KOPT-K1 (cell line): Measurements from ENCODE around the gene OR2AG1.

Source experiments
- H3K27ac ChIP-seq: fragments of 200-600 bp; sonication (generic); 2 replicates; pipeline ENCODE4 v1.5.1; 2016; ENCODE audit warnings: antibody characterized with exemption, mild to moderate bottlenecking, low read depth, low read length; ENCODE audit not compliant: poor library complexity, severe bottlenecking
- H3K36me3 ChIP-seq: fragments of 200-600 bp; sonication (generic); 2 replicates; pipeline ENCODE4 v1.5.1; 2017; ENCODE audit warnings: antibody characterized with exemption, mild to moderate bottlenecking, low read length, moderate library complexity; ENCODE audit not compliant: insufficient read depth
- H3K9me3 ChIP-seq: fragments of 200-600 bp; sonication (generic); 2 replicates; pipeline ENCODE4 v1.5.1; 2017; ENCODE audit warnings: antibody characterized with exemption, low read length, mild to moderate bottlenecking; ENCODE audit not compliant: insufficient read depth, poor library complexity, severe bottlenecking

OR2AG1 gene

DNA sequence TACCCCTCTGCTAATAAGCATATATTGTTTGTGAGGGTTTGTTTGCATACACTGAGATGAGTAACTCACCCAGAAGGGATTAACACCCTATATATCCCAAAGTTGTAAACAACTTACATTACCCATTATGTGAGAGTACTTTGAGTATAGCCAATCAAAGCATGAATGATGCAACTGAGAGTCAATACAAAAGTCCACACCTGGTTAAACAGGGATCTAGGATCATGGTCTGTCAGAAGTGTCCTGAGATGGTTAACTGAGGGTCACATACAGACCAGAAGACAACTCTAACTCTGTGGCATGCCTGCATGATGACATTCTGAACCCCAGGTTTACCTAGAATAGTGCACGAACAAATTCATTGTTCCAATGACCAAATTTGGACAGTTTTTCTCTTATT is 45.3 kb downstream of the OR2AG1 start:
- Histone ChIP-seq H3K27ac (no peak overlapping the region), H3K36me3 (no peaks in the 10 kb centered on the region), H3K9me3 (no peaks in the 10 kb centered on the region)

GRCh38 chr11:6833356-6833755 is 50.5 kb downstream of the OR2AG1 start:
- H3K9me3 ChIP-seq = no peaks in the 10 kb centered on the region
- no peaks in the 10 kb centered on the region for H3K36me3 ChIP-seq
- no peak overlapping the region for H3K27ac ChIP-seq

- Histone ChIP-seq H3K27ac (no peak overlapping the region), H3K36me3 (no peaks in the 10 kb centered on the region), H3K9me3 (no peaks in the 10 kb centered on the region)
Observed at GRCh38 chr11:6834021-6834420, 51.2 kb downstream of the OR2AG1 start.
